A549 treated with ZK216348 at 1 μM for 4 hours (cell line): ENCODE measurements around the gene ELF3. TPM values are rescaled to one million over a fixed set of nuclear protein-coding genes. Genes with fewer than 3 reads are reported as not detected.

Experiments used
- total RNA-seq: library from RNA; stranded (reverse); fragments of 200-300 nt; extraction: Qiagen RNA extraction; gene quantifications from 5 replicates; pipeline ENCODE4 v1.2.3, GENCODE V29; 2022; ENCODE audit warnings: low read depth

Gene ELF3
- 176 to 238 TPM (median 207 TPM) in 5 replicates for total RNA-seq

GRCh38 chr1:202010180-202011015, at the start of gene ELF3:
TSS of gene ELF3 (plus strand) at chr1:202010587. CDS start at chr1:202011137, 550 bp downstream.

GRCh38 chr1:201982623-201983379, 27.6 kb upstream of the ELF3 start, which contains the start of gene RNPEP:
TSS of gene RNPEP (plus strand) at chr1:201982648. CDS start at chr1:201982667, 19 bp downstream.

Other genes with a start within 250 kb of the ELF3 start
- 33.2 to 46.0 TPM (median 40.5 TPM) in 5 replicates for gene IPO9, start 181.4 kb upstream of the ELF3 start, total RNA-seq
- gene SHISA4, start 121.7 kb upstream of the ELF3 start, total RNA-seq, result 10.7 to 19.6 TPM (median 17.4 TPM) in 5 replicates
- not detected in 5 replicates for gene LMOD1, start 64.0 kb upstream of the ELF3 start, total RNA-seq
- gene TIMM17A, start 55.1 kb upstream of the ELF3 start, total RNA-seq, result 87.5 to 168 TPM (median 99.8 TPM) in 5 replicates
- 76.3 to 91.5 TPM (median 86.8 TPM) in 5 replicates for gene RNPEP, start 27.9 kb upstream of the ELF3 start, total RNA-seq
- gene GPR37L1, start 112.3 kb downstream of the ELF3 start, total RNA-seq, result 0.13 to 0.18 TPM (median 0.15 TPM) in 5 replicates
- gene ARL8A, start 134.2 kb downstream of the ELF3 start, total RNA-seq, result 43.2 to 55.8 TPM (median 50.6 TPM) in 5 replicates
- gene PTPN7, start 150.0 kb downstream of the ELF3 start, total RNA-seq, result 0.05 to 0.26 TPM in 2 of 5 replicates, not detected in the others
- 0.40 to 1.8 TPM (median 0.62 TPM) in 5 replicates for gene LGR6, start 183.2 kb downstream of the ELF3 start, total RNA-seq